Gastroesophageal sphincter (tissue), 4 donors: ENCODE results near the gene LHFPL3. TPM values are rescaled to one million over a fixed set of nuclear protein-coding genes. Genes with fewer than 3 reads are reported as not detected.

Experiments
- ATAC-seq: fragments of 150-250 bp; one replicate; pipeline ENCODE4 v1.9.1; 2016; ENCODE audit warnings: mild to moderate bottlenecking, moderate library complexity
- H3K27ac ChIP-seq, 4 donors: fragments of 200-600 bp; sonication (generic) in 3 of 4; 1 replicate in 3 of 4; 2 replicates in 1 of 4; pipeline ENCODE4 v1.5.1; 2016 to 2019
- H3K27me3 ChIP-seq: fragments of 200-600 bp; sonication (generic); one replicate; pipeline ENCODE4 v1.5.1; 2019
- H3K36me3 ChIP-seq, 2 donors: fragments of 200-600 bp; sonication (generic); one replicate each; pipeline ENCODE4 v1.5.1; 2019; ENCODE audit warnings: control low read depth in 1 of 2
- H3K4me1 ChIP-seq, 3 donors: fragments of 200-600 bp; sonication (generic); 1 replicate in 2 of 3; 2 replicates in 1 of 3; pipeline ENCODE4 v1.5.1; 2016 to 2019; ENCODE audit warnings: control low read depth in 2 of 3
- H3K4me3 ChIP-seq, 2 donors: fragments of 200-600 bp; sonication (generic); one replicate each; pipeline ENCODE4 v1.5.1; 2019; ENCODE audit warnings: mild to moderate bottlenecking in 1 of 2, moderate library complexity in 1 of 2
- H3K9me3 ChIP-seq, 3 donors: fragments of 200-600 bp; sonication (generic); one replicate each; pipeline ENCODE4 v1.5.1; 2017 to 2019; ENCODE audit warnings: control low read depth in 2 of 3
- EP300 ChIP-seq: sonication (generic); formaldehyde crosslinking; IDR thresholded peaks from one replicate; pipeline ENCODE4 v1.6.1; 2017; ENCODE audit warnings: antibody characterized with exemption, mild to moderate bottlenecking
- POLR2A ChIP-seq, 2 donors: fragments of 450-650 bp; IDR thresholded peaks; one replicate each; pipeline ENCODE4 v1.6.1; 2017; ENCODE audit warnings: antibody characterized with exemption in 2 of 2, mild to moderate bottlenecking in 2 of 2, moderate library complexity in 1 of 2
- POLR2AphosphoS5 ChIP-seq: sonication (generic); formaldehyde crosslinking; IDR thresholded peaks from one replicate; pipeline ENCODE4 v1.6.1; 2017; ENCODE audit warnings: antibody characterized with exemption
- WGBS, 2 donors: methylation state at CpG; one replicate each; pipeline ENCODE4 v1.1.5; 2018; ENCODE audit warnings: low coverage in 1 of 2; 5-methylcytosine and 5-hydroxymethylcytosine counted together
- total RNA-seq, 4 donors: library from RNA; depleted of rRNA; stranded (reverse); fragments of >200 nt; gene quantifications; one replicate each; pipeline ENCODE4 v1.1.0, GENCODE V29; 2016
- TF ChIP-seq, protein P1 (sequence below), 4 experiments: fragments of 200-600 bp in 2 of 4; fragments of 450-650 bp in 2 of 4; sonication (generic) in 1 of 4; IDR thresholded peaks; one replicate each; pipeline ENCODE4 v1.5.1; 2017 to 2019; ENCODE audit warnings: antibody characterized with exemption in 4 of 4, mild to moderate bottlenecking in 2 of 4, moderate library complexity in 2 of 4

LHFPL3 gene
- total RNA-seq, 4 donors from 2014 or later, result not detected

DNA sequence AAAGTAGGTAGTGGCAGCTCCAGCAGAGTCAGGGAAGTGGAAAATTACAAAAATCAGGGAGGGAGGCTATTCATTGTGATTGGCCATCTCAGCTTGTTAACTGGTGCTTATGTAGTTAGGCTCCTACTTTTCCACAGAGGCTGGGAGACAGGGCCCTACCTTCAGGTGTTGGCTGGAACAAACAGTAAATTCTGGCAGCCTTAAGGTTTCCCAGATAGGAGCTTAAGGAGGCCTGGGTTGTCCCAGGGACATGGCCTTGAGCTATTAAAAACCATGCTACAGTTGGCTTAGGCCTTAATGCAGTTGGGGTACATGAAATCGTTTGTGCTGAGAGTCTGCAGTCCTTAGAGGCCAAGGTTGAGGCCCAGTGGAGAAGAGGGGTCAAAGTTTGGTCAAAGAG, 324.5 kb downstream of the LHFPL3 start:
- H3K4me3 ChIP-seq, result no peak overlapping the region
- no peak for ATAC-seq
- TF ChIP-seq EP300, result no peak
- TF ChIP-seq, protein P1, sequence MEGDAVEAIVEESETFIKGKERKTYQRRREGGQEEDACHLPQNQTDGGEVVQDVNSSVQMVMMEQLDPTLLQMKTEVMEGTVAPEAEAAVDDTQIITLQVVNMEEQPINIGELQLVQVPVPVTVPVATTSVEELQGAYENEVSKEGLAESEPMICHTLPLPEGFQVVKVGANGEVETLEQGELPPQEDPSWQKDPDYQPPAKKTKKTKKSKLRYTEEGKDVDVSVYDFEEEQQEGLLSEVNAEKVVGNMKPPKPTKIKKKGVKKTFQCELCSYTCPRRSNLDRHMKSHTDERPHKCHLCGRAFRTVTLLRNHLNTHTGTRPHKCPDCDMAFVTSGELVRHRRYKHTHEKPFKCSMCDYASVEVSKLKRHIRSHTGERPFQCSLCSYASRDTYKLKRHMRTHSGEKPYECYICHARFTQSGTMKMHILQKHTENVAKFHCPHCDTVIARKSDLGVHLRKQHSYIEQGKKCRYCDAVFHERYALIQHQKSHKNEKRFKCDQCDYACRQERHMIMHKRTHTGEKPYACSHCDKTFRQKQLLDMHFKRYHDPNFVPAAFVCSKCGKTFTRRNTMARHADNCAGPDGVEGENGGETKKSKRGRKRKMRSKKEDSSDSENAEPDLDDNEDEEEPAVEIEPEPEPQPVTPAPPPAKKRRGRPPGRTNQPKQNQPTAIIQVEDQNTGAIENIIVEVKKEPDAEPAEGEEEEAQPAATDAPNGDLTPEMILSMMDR (IDR thresholded peaks at IDR 0.05), result no peak
- no peak for TF ChIP-seq POLR2AphosphoS5
- TF ChIP-seq POLR2A (IDR thresholded peaks at IDR 0.05), result no peak
- H3K36me3 ChIP-seq, result no peaks in the 10 kb centered on the region
- no peaks in the 10 kb centered on the region for H3K9me3 ChIP-seq
- WGBS, 2 donors, result 50 to 60% methylated on average over 1 of the region's 1 CpG
- peaks cover 5% of the 10 kb centered on the region for H3K27me3 ChIP-seq
- no peaks in the 10 kb centered on the region for H3K4me1 ChIP-seq
- H3K27ac ChIP-seq, result no peak overlapping the region

DNA sequence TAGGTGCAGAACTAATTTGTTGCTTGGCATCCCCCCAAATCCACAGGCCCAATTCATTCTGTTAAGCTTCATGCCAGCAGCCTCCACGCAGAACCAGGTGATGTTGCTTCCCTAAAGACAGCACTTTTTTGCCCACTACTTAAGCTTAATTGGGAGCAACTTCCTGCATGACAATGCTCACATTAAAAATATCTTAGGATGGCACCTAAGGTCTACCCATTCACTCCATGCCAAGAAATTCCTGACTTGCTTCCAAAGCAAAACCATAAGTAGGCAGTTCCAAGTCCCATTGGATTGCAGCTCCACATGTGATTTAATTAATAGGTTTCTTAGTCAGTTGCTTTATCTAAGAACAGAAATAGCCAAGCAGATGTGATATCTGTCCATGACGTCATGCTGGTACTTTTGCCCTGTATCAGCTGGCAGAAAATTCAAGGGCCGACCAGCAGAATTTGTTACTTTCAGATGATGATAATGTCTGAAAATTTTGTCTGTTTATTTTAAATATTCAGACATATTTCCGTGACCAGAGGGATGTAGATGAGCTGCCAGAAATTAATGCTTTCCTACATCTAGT, 325.5 kb downstream of the LHFPL3 start:
- no peaks in the 10 kb centered on the region for H3K9me3 ChIP-seq
- H3K27me3 ChIP-seq, result no peaks in the 10 kb centered on the region
- no peak overlapping the region for H3K4me3 ChIP-seq
- no peaks in the 10 kb centered on the region for H3K36me3 ChIP-seq
- H3K27ac ChIP-seq, result no peak overlapping the region
- no peak for ATAC-seq
- WGBS, 2 donors, result 44 to 60% methylated on average over 4 of the region's 4 CpGs
- H3K4me1 ChIP-seq, result no peaks in the 10 kb centered on the region
- TF ChIP-seq POLR2A (IDR thresholded peaks at IDR 0.05) (no peak), POLR2AphosphoS5 (no peak), EP300 (no peak)
- TF ChIP-seq, protein P1 (IDR thresholded peaks at IDR 0.05), result no peak

DNA sequence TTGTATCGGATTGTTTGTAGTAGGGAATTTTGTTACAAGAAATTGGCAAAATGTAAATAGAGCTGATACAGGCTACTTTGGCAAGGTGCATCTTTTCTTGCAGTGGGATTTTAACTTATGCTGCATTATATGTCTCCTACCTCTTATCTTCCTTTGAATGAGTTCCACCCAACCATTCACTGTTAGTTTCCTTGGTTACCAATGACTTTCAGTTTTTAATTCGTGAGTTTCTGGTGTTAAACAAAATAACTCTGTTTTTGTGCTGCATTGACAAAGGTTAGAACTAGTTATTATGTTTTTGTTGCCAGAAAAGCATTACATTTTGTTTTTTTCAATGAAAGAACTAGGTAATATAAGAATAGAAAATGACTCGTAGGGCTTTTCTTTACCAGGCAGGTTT, 327.2 kb downstream of the LHFPL3 start:
- H3K4me1 ChIP-seq, result no peaks in the 10 kb centered on the region
- no peak for ATAC-seq
- H3K27ac ChIP-seq, result no peak overlapping the region
- H3K4me3 ChIP-seq, result no peak overlapping the region
- WGBS, 2 donors, result 59 to 78% methylated on average over 2 to 3 of the region's 3 CpGs
- no peaks in the 10 kb centered on the region for H3K9me3 ChIP-seq
- H3K36me3 ChIP-seq, result no peaks in the 10 kb centered on the region
- H3K27me3 ChIP-seq, result no peaks in the 10 kb centered on the region
- no peak for TF ChIP-seq EP300
- no peak for TF ChIP-seq POLR2A (IDR thresholded peaks at IDR 0.05)
- no peak for TF ChIP-seq POLR2AphosphoS5
- TF ChIP-seq, protein P1 (IDR thresholded peaks at IDR 0.05), result no peak

DNA sequence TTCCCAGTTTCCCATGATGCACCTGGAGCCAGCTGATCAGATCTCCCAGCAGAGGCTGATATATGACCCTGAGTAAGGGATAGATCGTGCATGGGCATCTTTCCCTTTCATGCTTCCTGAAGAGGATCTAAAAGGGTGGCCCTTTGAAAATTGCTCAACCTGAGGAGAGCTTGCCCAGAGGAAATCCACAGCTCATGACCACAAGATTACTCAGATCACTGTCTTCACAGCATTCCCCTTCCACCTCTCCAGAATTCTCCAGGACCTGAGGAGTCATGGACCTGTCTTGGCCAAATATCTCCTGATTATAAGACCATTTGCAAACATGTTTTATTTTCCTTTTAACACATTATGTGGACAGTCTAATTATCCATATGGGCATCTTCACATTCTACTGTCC, 328.1 kb downstream of the LHFPL3 start:
- no peaks in the 10 kb centered on the region for H3K27me3 ChIP-seq
- no CpG with 5 or more reads among the region's 1 CpG for WGBS, 2 donors
- no peak overlapping the region for H3K4me3 ChIP-seq
- H3K36me3 ChIP-seq, result no peaks in the 10 kb centered on the region
- no peak for TF ChIP-seq EP300
- no peak for TF ChIP-seq POLR2A (IDR thresholded peaks at IDR 0.05)
- no peak for TF ChIP-seq POLR2AphosphoS5
- TF ChIP-seq, protein P1 (IDR thresholded peaks at IDR 0.05), result no peak
- H3K27ac ChIP-seq, result no peak overlapping the region
- no peak for ATAC-seq
- H3K4me1 ChIP-seq, result no peaks in the 10 kb centered on the region
- no peaks in the 10 kb centered on the region for H3K9me3 ChIP-seq

DNA sequence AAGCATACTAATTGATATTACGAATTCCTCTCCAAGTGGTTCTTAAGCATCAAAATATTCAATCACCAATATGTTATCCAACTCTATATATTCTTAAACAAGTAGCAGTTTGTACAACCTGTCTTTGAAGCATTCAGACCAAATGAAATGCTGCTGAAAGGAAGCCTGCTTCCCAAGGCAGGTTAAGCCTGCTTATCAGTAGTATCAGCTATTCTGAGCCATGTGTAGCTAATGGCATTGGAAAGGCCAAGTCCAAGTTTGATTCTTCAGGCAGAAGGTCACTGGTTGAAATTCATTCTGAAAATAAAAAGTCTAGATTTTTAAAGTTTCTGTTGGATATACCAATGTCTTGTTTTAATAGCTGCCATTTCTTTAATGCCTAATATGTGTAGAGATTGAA, 328.7 kb downstream of the LHFPL3 start:
- Histone ChIP-seq H3K9me3 (no peaks in the 10 kb centered on the region), H3K36me3 (no peaks in the 10 kb centered on the region), H3K4me1 (no peaks in the 10 kb centered on the region), H3K4me3 (no peak overlapping the region), H3K27me3 (no peaks in the 10 kb centered on the region), H3K27ac (no peak overlapping the region)
- 95 to 100% methylated on average over 1 of the region's 1 CpG for WGBS, 2 donors
- ATAC-seq, result no peak
- no peak for TF ChIP-seq POLR2AphosphoS5
- no peak for TF ChIP-seq EP300
- TF ChIP-seq, protein P1 (IDR thresholded peaks at IDR 0.05), result no peak
- no peak for TF ChIP-seq POLR2A (IDR thresholded peaks at IDR 0.05)
